ENCODE measurements around the gene PDAP1. TPM values are rescaled to one million over a fixed set of nuclear protein-coding genes. Genes with fewer than 3 reads are reported as not detected.

Gene PDAP1
- total RNA-seq, 1 donor from 2014 or later = 107 TPM

DNA sequence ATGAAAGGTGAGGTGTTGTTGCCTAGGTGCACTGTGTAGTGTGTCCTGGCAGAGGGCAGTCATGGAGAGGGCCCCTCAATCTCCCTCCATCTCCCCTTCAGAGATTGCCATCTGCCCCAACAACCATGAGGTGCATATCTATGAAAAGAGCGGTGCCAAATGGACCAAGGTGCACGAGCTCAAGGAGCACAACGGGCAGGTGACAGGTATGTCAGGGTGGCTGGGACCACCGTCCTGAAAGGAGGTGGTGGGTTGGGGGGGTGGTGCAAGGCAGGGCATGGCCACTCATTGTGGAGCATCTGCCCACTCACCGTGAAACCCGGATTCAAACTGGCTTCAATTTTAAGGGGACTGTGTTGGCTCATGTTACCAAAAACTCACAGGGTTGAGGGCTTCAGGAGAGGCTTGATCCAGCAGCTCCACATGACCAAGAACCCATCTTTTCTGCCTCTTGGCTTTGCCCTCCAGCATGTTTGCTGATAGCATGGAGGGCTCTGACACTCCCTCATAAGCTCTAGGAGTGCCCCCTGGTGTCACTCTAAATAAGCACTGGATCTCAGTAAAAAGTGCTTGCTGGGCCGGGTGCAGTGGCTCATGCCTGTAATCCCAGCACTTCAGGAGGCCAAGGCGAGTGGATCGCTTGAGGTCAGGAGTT, 21.7 kb downstream of the PDAP1 start:
- Mint-ChIP-seq H3K36me3 (ENCODE audit: low read depth, unreplicated experiment) (peaks cover 20% of the 10 kb centered on the region), H3K27me3 (ENCODE audit: unreplicated experiment) (peaks cover 7% of the 10 kb centered on the region), H3K27ac (ENCODE audit: unreplicated experiment) (no peak overlapping the region), H3K4me1 (ENCODE audit: unreplicated experiment) (no peaks in the 10 kb centered on the region), H3K9me3 (ENCODE audit: unreplicated experiment) (no peaks in the 10 kb centered on the region), H3K4me3 (ENCODE audit: unreplicated experiment) (no peak overlapping the region)
- no peak for DNase-seq (ENCODE audit: low spot score)
- TF ChIP-seq, protein P1, sequence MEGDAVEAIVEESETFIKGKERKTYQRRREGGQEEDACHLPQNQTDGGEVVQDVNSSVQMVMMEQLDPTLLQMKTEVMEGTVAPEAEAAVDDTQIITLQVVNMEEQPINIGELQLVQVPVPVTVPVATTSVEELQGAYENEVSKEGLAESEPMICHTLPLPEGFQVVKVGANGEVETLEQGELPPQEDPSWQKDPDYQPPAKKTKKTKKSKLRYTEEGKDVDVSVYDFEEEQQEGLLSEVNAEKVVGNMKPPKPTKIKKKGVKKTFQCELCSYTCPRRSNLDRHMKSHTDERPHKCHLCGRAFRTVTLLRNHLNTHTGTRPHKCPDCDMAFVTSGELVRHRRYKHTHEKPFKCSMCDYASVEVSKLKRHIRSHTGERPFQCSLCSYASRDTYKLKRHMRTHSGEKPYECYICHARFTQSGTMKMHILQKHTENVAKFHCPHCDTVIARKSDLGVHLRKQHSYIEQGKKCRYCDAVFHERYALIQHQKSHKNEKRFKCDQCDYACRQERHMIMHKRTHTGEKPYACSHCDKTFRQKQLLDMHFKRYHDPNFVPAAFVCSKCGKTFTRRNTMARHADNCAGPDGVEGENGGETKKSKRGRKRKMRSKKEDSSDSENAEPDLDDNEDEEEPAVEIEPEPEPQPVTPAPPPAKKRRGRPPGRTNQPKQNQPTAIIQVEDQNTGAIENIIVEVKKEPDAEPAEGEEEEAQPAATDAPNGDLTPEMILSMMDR (IDR thresholded peaks at IDR 0.05; ENCODE audit: unreplicated experiment) = no peak

DNA sequence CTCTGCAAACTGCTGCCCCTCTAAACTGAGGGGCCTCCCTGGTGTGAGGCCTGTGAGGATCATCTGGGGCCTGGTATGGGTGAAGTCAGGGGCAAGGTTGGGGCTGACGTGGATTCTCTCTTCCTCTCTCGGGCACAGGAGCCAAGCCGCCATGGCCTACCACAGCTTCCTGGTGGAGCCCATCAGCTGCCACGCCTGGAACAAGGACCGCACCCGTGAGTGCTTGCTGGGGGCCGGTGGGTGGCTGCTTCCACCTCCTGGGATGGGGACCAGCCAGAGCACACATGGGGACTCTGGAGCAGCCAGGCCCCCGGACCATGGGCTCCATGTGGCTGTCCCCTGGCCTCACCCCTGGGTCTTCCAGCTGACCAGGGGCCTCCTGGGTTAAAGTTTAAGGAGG, 22.8 kb downstream of the PDAP1 start:
- TF ChIP-seq, protein P1 (IDR thresholded peaks at IDR 0.05; ENCODE audit: unreplicated experiment) = no peak
- no peak overlapping the region for H3K4me3 Mint-ChIP-seq (ENCODE audit: unreplicated experiment)
- H3K27me3 Mint-ChIP-seq (ENCODE audit: unreplicated experiment) = peaks cover 7% of the 10 kb centered on the region
- no peaks in the 10 kb centered on the region for H3K9me3 Mint-ChIP-seq (ENCODE audit: unreplicated experiment)
- no peak overlapping the region for H3K27ac Mint-ChIP-seq (ENCODE audit: unreplicated experiment)
- peaks cover 4% of the 10 kb centered on the region for H3K4me1 Mint-ChIP-seq (ENCODE audit: unreplicated experiment)
- DNase-seq (ENCODE audit: low spot score) = no peak
- peaks cover 20% of the 10 kb centered on the region for H3K36me3 Mint-ChIP-seq (ENCODE audit: low read depth, unreplicated experiment)

DNA sequence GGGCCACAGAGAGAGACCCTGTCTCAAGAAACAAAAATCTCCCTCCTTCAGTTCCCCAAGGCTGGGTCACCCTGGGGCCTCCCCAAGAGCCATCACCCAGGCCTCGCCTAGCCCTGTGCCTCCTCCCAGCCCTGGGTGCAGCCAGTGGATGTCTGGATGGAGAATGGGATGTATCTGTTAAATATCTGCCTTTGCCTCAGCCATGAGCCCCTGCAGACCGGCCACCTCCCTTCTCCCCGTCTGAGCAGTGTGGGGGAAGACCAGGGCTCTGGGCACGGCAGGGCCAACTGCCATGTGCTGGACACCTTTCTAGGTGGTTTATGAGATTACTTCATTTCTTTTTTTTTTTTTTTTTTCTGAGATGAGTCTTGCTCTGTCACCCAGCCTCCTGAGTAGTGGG, 23.9 kb downstream of the PDAP1 start:
- Mint-ChIP-seq H3K27ac (ENCODE audit: unreplicated experiment) (no peak overlapping the region), H3K4me3 (ENCODE audit: unreplicated experiment) (no peak overlapping the region), H3K27me3 (ENCODE audit: unreplicated experiment) (peaks cover 7% of the 10 kb centered on the region), H3K36me3 (ENCODE audit: low read depth, unreplicated experiment) (peaks cover 20% of the 10 kb centered on the region), H3K4me1 (ENCODE audit: unreplicated experiment) (peaks cover 12% of the 10 kb centered on the region), H3K9me3 (ENCODE audit: unreplicated experiment) (no peaks in the 10 kb centered on the region)
- TF ChIP-seq, protein P1 (IDR thresholded peaks at IDR 0.05; ENCODE audit: unreplicated experiment) = no peak
- DNase-seq (ENCODE audit: low spot score) = no peak

DNA sequence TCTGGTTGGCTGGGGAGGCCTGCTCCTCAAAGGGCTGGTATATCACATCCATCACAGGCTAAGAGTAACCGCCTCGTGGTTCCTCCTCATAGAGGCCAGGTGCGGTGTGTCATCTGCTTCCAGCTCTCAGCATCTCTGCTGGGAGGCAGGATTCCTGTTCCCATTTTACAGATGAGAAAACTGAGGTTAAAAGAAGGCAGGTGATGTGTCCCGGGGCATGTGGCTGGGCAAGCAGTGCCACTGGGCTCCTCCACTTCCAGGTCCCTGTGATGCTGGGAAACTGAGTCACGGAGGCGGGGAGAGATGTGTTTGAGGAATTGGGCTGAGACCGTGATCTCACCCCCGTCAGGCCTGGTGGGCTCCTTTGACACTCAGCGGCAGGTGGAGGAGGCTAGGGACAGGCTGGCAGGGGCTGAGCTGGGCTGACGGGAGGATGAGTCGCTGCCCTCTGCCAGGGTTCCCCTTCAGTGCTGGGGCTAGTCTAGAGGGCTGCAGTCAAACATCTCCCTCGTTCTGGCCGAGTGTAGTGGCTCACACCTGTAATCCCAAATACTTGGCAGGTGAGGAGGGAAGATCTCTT, 24.5 kb downstream of the PDAP1 start:
- H3K9me3 Mint-ChIP-seq (ENCODE audit: unreplicated experiment) = no peaks in the 10 kb centered on the region
- DNase-seq (ENCODE audit: low spot score) = no peak
- peaks cover 18% of the 10 kb centered on the region for H3K4me1 Mint-ChIP-seq (ENCODE audit: unreplicated experiment)
- H3K27ac Mint-ChIP-seq (ENCODE audit: unreplicated experiment) = no peak overlapping the region
- TF ChIP-seq, protein P1 (IDR thresholded peaks at IDR 0.05; ENCODE audit: unreplicated experiment) = no peak
- H3K4me3 Mint-ChIP-seq (ENCODE audit: unreplicated experiment) = no peak overlapping the region
- H3K27me3 Mint-ChIP-seq (ENCODE audit: unreplicated experiment) = peaks cover 7% of the 10 kb centered on the region
- peaks cover 21% of the 10 kb centered on the region for H3K36me3 Mint-ChIP-seq (ENCODE audit: low read depth, unreplicated experiment)

DNA sequence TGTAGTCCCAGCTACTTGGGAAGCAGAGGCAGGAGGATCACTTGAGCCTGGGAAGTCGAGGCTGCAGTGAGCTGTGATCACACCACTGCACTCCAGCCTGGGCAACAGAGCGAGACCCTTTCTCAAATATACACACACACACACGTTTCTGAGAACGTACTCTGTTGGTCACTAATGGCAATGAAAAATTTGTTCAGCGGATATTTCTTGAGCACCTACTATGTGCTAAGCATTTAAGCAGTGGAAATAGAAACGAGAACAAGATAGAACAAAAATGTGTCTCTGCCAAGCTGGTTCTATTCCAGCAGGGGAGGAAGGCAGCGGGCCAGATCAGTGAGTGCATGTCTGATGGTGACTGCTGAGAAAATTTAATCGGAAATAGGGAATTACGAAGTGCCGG, 25.2 kb downstream of the PDAP1 start:
- peak overlapping the region; percentile 42 for H3K27ac Mint-ChIP-seq (ENCODE audit: unreplicated experiment)
- no peaks in the 10 kb centered on the region for H3K9me3 Mint-ChIP-seq (ENCODE audit: unreplicated experiment)
- TF ChIP-seq, protein P1 (IDR thresholded peaks at IDR 0.05; ENCODE audit: unreplicated experiment) = no peak

More for the DNA sequence above, 25.2 kb downstream of the PDAP1 start:
- H3K27me3 Mint-ChIP-seq (ENCODE audit: unreplicated experiment) = peaks cover 7% of the 10 kb centered on the region
- peaks cover 19% of the 10 kb centered on the region for H3K4me1 Mint-ChIP-seq (ENCODE audit: unreplicated experiment)
- peak overlapping the region; percentile 69 for H3K4me3 Mint-ChIP-seq (ENCODE audit: unreplicated experiment)
- H3K36me3 Mint-ChIP-seq (ENCODE audit: low read depth, unreplicated experiment) = peaks cover 18% of the 10 kb centered on the region
- DNase-seq (ENCODE audit: low spot score) = no peak

Data from endothelial cell (in vitro differentiated cells).